ENCODE results near the gene CCDC69. TPM values are rescaled to one million over a fixed set of nuclear protein-coding genes. Genes with fewer than 3 reads are reported as not detected.

CCDC69 gene
- total RNA-seq, 2 donors from 2014 or later = 34.8 to 44.8 TPM

DNA sequence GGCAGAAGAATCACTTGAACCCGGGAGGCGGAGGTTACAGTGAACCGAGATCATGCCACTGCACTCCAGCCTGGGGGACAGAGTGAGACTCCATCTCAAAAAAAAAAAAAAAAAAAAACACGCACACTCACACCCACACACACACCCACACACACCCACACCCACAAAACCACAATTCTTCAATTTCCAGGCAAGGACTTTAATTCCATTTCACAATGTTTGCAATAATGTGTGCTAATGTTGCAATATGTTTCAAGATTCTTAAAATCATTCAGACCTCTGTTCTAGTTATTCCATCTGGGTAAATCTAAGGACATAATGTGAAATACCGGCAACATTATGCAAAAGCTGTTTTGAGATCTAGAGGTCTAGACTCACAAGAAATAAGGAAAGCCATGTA is 28.3 kb downstream of the CCDC69 start:
- Histone ChIP-seq H3K27me3 (no peaks in the 10 kb centered on the region), H3K36me3 (replicated peaks in 1 of 2; ENCODE audit: insufficient read depth in 1 of 2, low read depth in 2 of 2) (peaks cover 0 to under 1% of the 10 kb centered on the region in 2 donors), H3K4me1 (no peaks in the 10 kb centered on the region), H3K27ac (no peak overlapping the region), H3K4me3 (no peak overlapping the region), H3K9me3 (no peaks in the 10 kb centered on the region)
- ATAC-seq (no peak), DNase-seq (no peak)
- intact Hi-C loops (cut with DNase I) = no loop called here
- TF ChIP-seq, protein P1, sequence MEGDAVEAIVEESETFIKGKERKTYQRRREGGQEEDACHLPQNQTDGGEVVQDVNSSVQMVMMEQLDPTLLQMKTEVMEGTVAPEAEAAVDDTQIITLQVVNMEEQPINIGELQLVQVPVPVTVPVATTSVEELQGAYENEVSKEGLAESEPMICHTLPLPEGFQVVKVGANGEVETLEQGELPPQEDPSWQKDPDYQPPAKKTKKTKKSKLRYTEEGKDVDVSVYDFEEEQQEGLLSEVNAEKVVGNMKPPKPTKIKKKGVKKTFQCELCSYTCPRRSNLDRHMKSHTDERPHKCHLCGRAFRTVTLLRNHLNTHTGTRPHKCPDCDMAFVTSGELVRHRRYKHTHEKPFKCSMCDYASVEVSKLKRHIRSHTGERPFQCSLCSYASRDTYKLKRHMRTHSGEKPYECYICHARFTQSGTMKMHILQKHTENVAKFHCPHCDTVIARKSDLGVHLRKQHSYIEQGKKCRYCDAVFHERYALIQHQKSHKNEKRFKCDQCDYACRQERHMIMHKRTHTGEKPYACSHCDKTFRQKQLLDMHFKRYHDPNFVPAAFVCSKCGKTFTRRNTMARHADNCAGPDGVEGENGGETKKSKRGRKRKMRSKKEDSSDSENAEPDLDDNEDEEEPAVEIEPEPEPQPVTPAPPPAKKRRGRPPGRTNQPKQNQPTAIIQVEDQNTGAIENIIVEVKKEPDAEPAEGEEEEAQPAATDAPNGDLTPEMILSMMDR (IDR thresholded peaks at IDR 0.05) = no peak
- TF ChIP-seq POLR2A (IDR thresholded peaks at IDR 0.05) = no peak
- 87 to 96% methylated on average over 5 of the region's 5 CpGs for WGBS, 2 donors

DNA sequence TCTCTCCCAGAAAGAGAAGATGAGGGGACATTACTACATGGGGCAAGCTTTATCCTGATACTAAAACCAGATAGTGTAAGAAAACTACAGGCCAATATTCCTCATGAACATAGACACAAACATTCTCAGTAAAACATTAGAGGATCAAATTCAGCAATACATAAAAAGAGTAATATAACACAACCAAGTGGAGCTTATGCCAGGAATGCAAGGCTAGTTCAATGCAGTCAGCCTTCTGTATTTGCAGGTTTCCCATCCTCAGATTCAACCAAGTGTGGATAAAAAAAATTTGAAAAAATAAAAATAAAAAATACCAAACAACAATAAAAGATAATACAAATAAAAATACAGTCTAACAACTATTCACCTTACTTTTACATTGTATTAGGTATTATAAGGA is 31.3 kb downstream of the CCDC69 start:
- H3K27me3 ChIP-seq = no peaks in the 10 kb centered on the region
- ATAC-seq = no peak
- DNase-seq = no peak
- intact Hi-C loops (cut with DNase I) = no loop called here
- no peaks in the 10 kb centered on the region for H3K9me3 ChIP-seq
- TF ChIP-seq POLR2A (IDR thresholded peaks at IDR 0.05) = no peak
- TF ChIP-seq, protein P1 (IDR thresholded peaks at IDR 0.05) = no peak
- no peak overlapping the region for H3K4me3 ChIP-seq
- no peaks in the 10 kb centered on the region for H3K4me1 ChIP-seq
- H3K36me3 ChIP-seq (replicated peaks in 1 of 2; ENCODE audit: insufficient read depth in 1 of 2, low read depth in 2 of 2) = no peaks in the 10 kb centered on the region
- H3K27ac ChIP-seq = no peak overlapping the region

DNA sequence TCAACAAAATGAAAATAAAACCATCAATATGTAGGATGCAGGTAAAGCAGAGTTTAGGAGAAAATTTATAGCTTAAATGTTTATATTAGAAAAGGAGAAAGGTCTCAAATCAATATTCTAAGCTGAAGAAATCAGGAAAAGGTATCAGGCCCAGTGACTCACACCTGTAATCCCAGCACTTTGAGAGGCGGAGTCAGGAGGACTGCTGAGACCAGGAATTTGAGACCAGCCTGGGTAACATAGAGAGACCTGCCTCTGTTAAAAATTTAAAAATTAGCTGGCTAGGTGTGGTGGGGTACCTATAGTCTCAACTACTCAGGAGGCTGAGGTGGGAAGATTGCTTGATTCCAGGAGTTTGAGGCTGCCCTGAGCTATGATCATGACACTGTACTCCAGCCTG is 32.2 kb downstream of the CCDC69 start:
- DNase-seq = no peak
- no peaks in the 10 kb centered on the region for H3K27me3 ChIP-seq
- no peaks in the 10 kb centered on the region for H3K9me3 ChIP-seq
- TF ChIP-seq, protein P1 (IDR thresholded peaks at IDR 0.05) = no peak
- no peak for TF ChIP-seq POLR2A (IDR thresholded peaks at IDR 0.05)
- whole genome bisulfite sequencing, 2 donors = 97 to 100% methylated on average over 1 of the region's 1 CpG
- no peaks in the 10 kb centered on the region for H3K4me1 ChIP-seq
- intact Hi-C loops (cut with DNase I) = no loop called here
- no peak overlapping the region for H3K27ac ChIP-seq
- no peak for ATAC-seq
- H3K4me3 ChIP-seq = no peak overlapping the region
- no peaks in the 10 kb centered on the region for H3K36me3 ChIP-seq (replicated peaks in 1 of 2; ENCODE audit: insufficient read depth in 1 of 2, low read depth in 2 of 2)

DNA sequence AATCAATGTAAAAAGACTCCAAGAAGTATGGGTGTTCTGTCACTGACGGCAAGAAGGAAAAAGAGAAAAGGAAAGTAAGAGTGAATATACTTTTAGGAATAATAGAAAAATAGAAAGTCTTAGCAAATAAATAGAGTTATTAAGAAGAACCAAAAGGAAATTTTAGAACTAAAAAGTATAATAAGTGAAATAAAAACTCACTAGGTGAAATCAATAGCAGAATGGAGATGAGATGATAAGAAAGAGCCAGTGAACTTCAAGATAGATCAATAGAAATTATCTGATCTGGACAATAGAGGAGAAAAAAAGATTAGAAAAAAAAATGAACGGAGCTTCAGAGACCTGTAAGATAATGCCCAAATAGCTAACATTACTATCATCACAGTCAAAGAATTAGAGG is 34.7 kb downstream of the CCDC69 start:
- TF ChIP-seq, protein P1 (IDR thresholded peaks at IDR 0.05) = no peak
- no peak for TF ChIP-seq POLR2A (IDR thresholded peaks at IDR 0.05)
- H3K4me1 ChIP-seq = no peaks in the 10 kb centered on the region
- ATAC-seq (no peak), DNase-seq (no peak)
- no peaks in the 10 kb centered on the region for H3K9me3 ChIP-seq
- no peaks in the 10 kb centered on the region for H3K27me3 ChIP-seq
- peaks cover 0 to 1% of the 10 kb centered on the region in 2 donors for H3K36me3 ChIP-seq (replicated peaks in 1 of 2; ENCODE audit: insufficient read depth in 1 of 2, low read depth in 2 of 2)
- WGBS, 2 donors = 74 to 76% methylated on average over 2 of the region's 2 CpGs
- intact Hi-C loops (cut with DNase I) = no loop called here
- H3K4me3 ChIP-seq = no peak overlapping the region
- H3K27ac ChIP-seq = no peak overlapping the region

DNA sequence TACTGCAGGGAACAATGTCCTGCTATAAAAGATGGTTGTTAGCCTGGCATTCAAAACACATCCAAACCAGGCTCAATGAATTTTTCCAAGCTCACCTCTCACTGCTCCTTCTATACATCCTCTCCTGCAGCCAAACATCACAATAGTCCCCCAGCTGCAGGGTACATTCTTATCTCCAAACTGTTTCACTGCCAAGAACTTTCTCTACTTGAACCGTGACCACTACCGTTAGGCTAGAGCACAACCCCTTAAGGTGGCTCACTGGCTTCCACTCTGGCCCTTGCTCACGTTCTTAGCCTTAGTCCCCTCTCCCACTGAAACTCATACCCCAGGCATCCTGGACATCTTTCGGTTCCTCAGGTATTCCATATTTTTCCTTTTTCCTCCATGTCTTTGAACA is 37.4 kb downstream of the CCDC69 start:
- Histone ChIP-seq H3K4me1 (no peaks in the 10 kb centered on the region), H3K27me3 (no peaks in the 10 kb centered on the region), H3K27ac (no peak overlapping the region), H3K36me3 (replicated peaks in 1 of 2; ENCODE audit: insufficient read depth in 1 of 2, low read depth in 2 of 2) (peaks cover 0 to 1% of the 10 kb centered on the region in 2 donors), H3K9me3 (no peaks in the 10 kb centered on the region), H3K4me3 (no peak overlapping the region)
- no peak for TF ChIP-seq POLR2A (IDR thresholded peaks at IDR 0.05)
- TF ChIP-seq, protein P1 (IDR thresholded peaks at IDR 0.05) = no peak
- intact Hi-C loops (cut with DNase I) = no loop called here
- DNase-seq (no peak), ATAC-seq (no peak)
- WGBS, 2 donors = 69 to 79% methylated on average over 4 of the region's 4 CpGs

Measured in body of pancreas (tissue), 4 donors.